Effector memory CD8-positive, alpha-beta T cell (primary cell): Measurements from ENCODE around the gene SLC38A2.
A peak's percentile ranks its signal among the peaks of the same experiment; 100 is the strongest.

Source experiments
- ATAC-seq: fragments of 150-1000 bp; cut with Tn5 transposase; replicated peaks from 2 replicates; pipeline ENCODE4 v1.10.0; 2021; ENCODE audit warnings: mild to moderate bottlenecking, moderate library complexity
- DNase-seq, 3 experiments: peaks; one replicate each; pipeline ENCODE4 v3.0.0; 2021
- H3K27ac Mint-ChIP-seq, 2 donors: one replicate each; pipeline ENCODE4 v1.8.0; 2022; ENCODE audit warnings: mild to moderate bottlenecking in 2 of 2, mixed read lengths in 2 of 2, moderate library complexity in 2 of 2
- H3K27me3 Mint-ChIP-seq, 2 donors: one replicate each; pipeline ENCODE4 v1.8.0; 2022; ENCODE audit warnings: mixed read lengths in 2 of 2
- H3K36me3 Mint-ChIP-seq: one replicate; pipeline ENCODE4 v1.8.0; 2022; ENCODE audit warnings: mild to moderate bottlenecking, moderate library complexity, mixed read lengths; ENCODE audit not compliant: insufficient read depth
- H3K4me1 Mint-ChIP-seq, 2 donors: one replicate each; pipeline ENCODE4 v1.8.0; 2022; ENCODE audit warnings: low read depth in 2 of 2, mixed read lengths in 2 of 2
- H3K4me3 Mint-ChIP-seq, 2 donors: one replicate each; pipeline ENCODE4 v1.8.0; 2022; ENCODE audit warnings: mild to moderate bottlenecking in 2 of 2, mixed read lengths in 2 of 2, moderate library complexity in 2 of 2
- H3K9me3 Mint-ChIP-seq, 2 donors: one replicate each; pipeline ENCODE4 v1.8.0; 2022; ENCODE audit warnings: mixed read lengths in 2 of 2
- total RNA-seq, 9 experiments: gene quantifications; one replicate each; lab custom pipeline; 2026; lab: John Stamatoyannopoulos, UW

SLC38A2 gene
- 272 to 734 (median 471) reads per million in 9 experiments for total RNA-seq

GRCh38 chr12:46372544-46373300 is at the start of gene SLC38A2:
Gene SLC38A2, minus strand, starts transcription at chr12:46372773. Its CDS starts 1,480 bp downstream, at chr12:46371293.
- Mint-ChIP-seq H3K4me3 (peak within 1 kb of the TSS; percentile 99 to 100), H3K36me3 (peaks cover 57% of the 10 kb centered on the region), H3K27me3 (no peaks in the 10 kb centered on the region), H3K4me1 (peaks cover 30 to 50% of the 10 kb centered on the region in 2 donors), H3K27ac (peak within 1 kb of the TSS; percentile 100), H3K9me3 (no peaks in the 10 kb centered on the region)
- ATAC-seq (peak; percentile 80), DNase-seq (peak; percentile 95 to 96 (median 96))

GRCh38 chr12:46419675-46420074 is 47.1 kb upstream of the SLC38A2 start:
- Mint-ChIP-seq H3K4me1 (no peaks in the 10 kb centered on the region), H3K27ac (no peak overlapping the region), H3K27me3 (no peaks in the 10 kb centered on the region), H3K4me3 (no peak overlapping the region), H3K36me3 (no peaks in the 10 kb centered on the region), H3K9me3 (peaks cover 0 to 4% of the 10 kb centered on the region in 2 donors)
- DNase-seq = no peak
- no peak for ATAC-seq

- DNase-seq (no peak), ATAC-seq (no peak)
- H3K4me3 Mint-ChIP-seq = no peak overlapping the region
- no peaks in the 10 kb centered on the region for H3K36me3 Mint-ChIP-seq
- H3K9me3 Mint-ChIP-seq = no peaks in the 10 kb centered on the region
- peaks cover 0 to 8% of the 10 kb centered on the region in 2 donors for H3K27me3 Mint-ChIP-seq
- H3K27ac Mint-ChIP-seq = no peak overlapping the region
- H3K4me1 Mint-ChIP-seq = no peaks in the 10 kb centered on the region
Measured at GRCh38 chr12:46415552-46415951, 43.0 kb upstream of the SLC38A2 start.

- no peaks in the 10 kb centered on the region for H3K9me3 Mint-ChIP-seq
- no peaks in the 10 kb centered on the region for H3K36me3 Mint-ChIP-seq
- H3K4me1 Mint-ChIP-seq = no peaks in the 10 kb centered on the region
- no peak for DNase-seq
- no peak for ATAC-seq
- H3K4me3 Mint-ChIP-seq = no peak overlapping the region
- H3K27ac Mint-ChIP-seq = no peak overlapping the region
- H3K27me3 Mint-ChIP-seq = peaks cover 0 to 8% of the 10 kb centered on the region in 2 donors
Measured at GRCh38 chr12:46414591-46415268, 42.2 kb upstream of the SLC38A2 start.

- H3K4me3 Mint-ChIP-seq = no peak overlapping the region
- ATAC-seq = no peak
- H3K27me3 Mint-ChIP-seq = peaks cover 0 to 8% of the 10 kb centered on the region in 2 donors
- H3K36me3 Mint-ChIP-seq = no peaks in the 10 kb centered on the region
- no peaks in the 10 kb centered on the region for H3K4me1 Mint-ChIP-seq
- H3K27ac Mint-ChIP-seq = no peak overlapping the region
- no peak for DNase-seq
- no peaks in the 10 kb centered on the region for H3K9me3 Mint-ChIP-seq
Measured at GRCh38 chr12:46413368-46413767, 40.8 kb upstream of the SLC38A2 start.

- no peak overlapping the region for H3K4me3 Mint-ChIP-seq
- ATAC-seq = no peak
- peaks cover under 1 to 3% of the 10 kb centered on the region in 2 donors for H3K4me1 Mint-ChIP-seq
- no peaks in the 10 kb centered on the region for H3K9me3 Mint-ChIP-seq
- H3K27ac Mint-ChIP-seq = no peak overlapping the region
- H3K27me3 Mint-ChIP-seq = peaks cover 0 to 8% of the 10 kb centered on the region in 2 donors
- no peak for DNase-seq
- H3K36me3 Mint-ChIP-seq = no peaks in the 10 kb centered on the region
Measured at GRCh38 chr12:46412857-46413256, 40.3 kb upstream of the SLC38A2 start.

GRCh38 chr12:46410495-46410894 is 37.9 kb upstream of the SLC38A2 start:
- no peaks in the 10 kb centered on the region for H3K36me3 Mint-ChIP-seq
- H3K27me3 Mint-ChIP-seq = peaks cover 0 to 8% of the 10 kb centered on the region in 2 donors
- no peaks in the 10 kb centered on the region for H3K9me3 Mint-ChIP-seq
- no peak overlapping the region for H3K4me3 Mint-ChIP-seq
- H3K27ac Mint-ChIP-seq = no peak overlapping the region
- DNase-seq = no peak
- H3K4me1 Mint-ChIP-seq = peaks cover 1 to 12% of the 10 kb centered on the region in 2 donors
- ATAC-seq = no peak

- ATAC-seq = no peak
Measured at GRCh38 chr12:46409974-46410373, 37.4 kb upstream of the SLC38A2 start.

GRCh38 chr12:46409342-46409741 is 36.8 kb upstream of the SLC38A2 start:
- Mint-ChIP-seq H3K9me3 (no peaks in the 10 kb centered on the region), H3K36me3 (no peaks in the 10 kb centered on the region), H3K27ac (no peak overlapping the region), H3K4me1 (peaks cover 1 to 14% of the 10 kb centered on the region in 2 donors), H3K4me3 (no peak overlapping the region), H3K27me3 (peaks cover 0 to 8% of the 10 kb centered on the region in 2 donors)
- ATAC-seq (no peak), DNase-seq (no peak)

More at GRCh38 chr12:46409974-46410373, 37.4 kb upstream of the SLC38A2 start:
- Mint-ChIP-seq H3K4me1 (peaks cover 1 to 13% of the 10 kb centered on the region in 2 donors), H3K27me3 (peaks cover 0 to 8% of the 10 kb centered on the region in 2 donors), H3K27ac (no peak overlapping the region), H3K4me3 (no peak overlapping the region), H3K36me3 (no peaks in the 10 kb centered on the region), H3K9me3 (no peaks in the 10 kb centered on the region)
- DNase-seq = no peak

- Mint-ChIP-seq H3K36me3 (no peaks in the 10 kb centered on the region), H3K27ac (no peak overlapping the region), H3K4me1 (peaks cover 1 to 20% of the 10 kb centered on the region in 2 donors), H3K27me3 (peaks cover 0 to 8% of the 10 kb centered on the region in 2 donors), H3K4me3 (no peak overlapping the region), H3K9me3 (no peaks in the 10 kb centered on the region)
- ATAC-seq (no peak), DNase-seq (no peak)
Measured at GRCh38 chr12:46408441-46408840, 35.9 kb upstream of the SLC38A2 start.

- peak; percentile 24 for ATAC-seq
- Mint-ChIP-seq H3K9me3 (no peaks in the 10 kb centered on the region), H3K36me3 (no peaks in the 10 kb centered on the region), H3K27ac (no peak overlapping the region), H3K4me1 (peaks cover 1 to 29% of the 10 kb centered on the region in 2 donors), H3K4me3 (no peak overlapping the region), H3K27me3 (peaks cover 0 to 8% of the 10 kb centered on the region in 2 donors)
- no peak for DNase-seq
Measured at GRCh38 chr12:46407361-46407760, 34.8 kb upstream of the SLC38A2 start.

- Mint-ChIP-seq H3K27ac (no peak overlapping the region), H3K4me3 (no peak overlapping the region), H3K9me3 (no peaks in the 10 kb centered on the region), H3K36me3 (no peaks in the 10 kb centered on the region), H3K4me1 (peaks cover 1 to 30% of the 10 kb centered on the region in 2 donors), H3K27me3 (peaks cover 0 to 3% of the 10 kb centered on the region in 2 donors)
- ATAC-seq = no peak
- no peak for DNase-seq
Measured at GRCh38 chr12:46406352-46407027, 33.9 kb upstream of the SLC38A2 start.

- ATAC-seq = no peak
- H3K27ac Mint-ChIP-seq = no peak overlapping the region
- no peak overlapping the region for H3K4me3 Mint-ChIP-seq
- no peak for DNase-seq
- H3K27me3 Mint-ChIP-seq = no peaks in the 10 kb centered on the region
- H3K4me1 Mint-ChIP-seq = peaks cover 4 to 40% of the 10 kb centered on the region in 2 donors
- H3K36me3 Mint-ChIP-seq = no peaks in the 10 kb centered on the region
- H3K9me3 Mint-ChIP-seq = no peaks in the 10 kb centered on the region
Measured at GRCh38 chr12:46404733-46405132, 32.2 kb upstream of the SLC38A2 start.
